ENCODE data around the gene IGFBP6.

DNA sequence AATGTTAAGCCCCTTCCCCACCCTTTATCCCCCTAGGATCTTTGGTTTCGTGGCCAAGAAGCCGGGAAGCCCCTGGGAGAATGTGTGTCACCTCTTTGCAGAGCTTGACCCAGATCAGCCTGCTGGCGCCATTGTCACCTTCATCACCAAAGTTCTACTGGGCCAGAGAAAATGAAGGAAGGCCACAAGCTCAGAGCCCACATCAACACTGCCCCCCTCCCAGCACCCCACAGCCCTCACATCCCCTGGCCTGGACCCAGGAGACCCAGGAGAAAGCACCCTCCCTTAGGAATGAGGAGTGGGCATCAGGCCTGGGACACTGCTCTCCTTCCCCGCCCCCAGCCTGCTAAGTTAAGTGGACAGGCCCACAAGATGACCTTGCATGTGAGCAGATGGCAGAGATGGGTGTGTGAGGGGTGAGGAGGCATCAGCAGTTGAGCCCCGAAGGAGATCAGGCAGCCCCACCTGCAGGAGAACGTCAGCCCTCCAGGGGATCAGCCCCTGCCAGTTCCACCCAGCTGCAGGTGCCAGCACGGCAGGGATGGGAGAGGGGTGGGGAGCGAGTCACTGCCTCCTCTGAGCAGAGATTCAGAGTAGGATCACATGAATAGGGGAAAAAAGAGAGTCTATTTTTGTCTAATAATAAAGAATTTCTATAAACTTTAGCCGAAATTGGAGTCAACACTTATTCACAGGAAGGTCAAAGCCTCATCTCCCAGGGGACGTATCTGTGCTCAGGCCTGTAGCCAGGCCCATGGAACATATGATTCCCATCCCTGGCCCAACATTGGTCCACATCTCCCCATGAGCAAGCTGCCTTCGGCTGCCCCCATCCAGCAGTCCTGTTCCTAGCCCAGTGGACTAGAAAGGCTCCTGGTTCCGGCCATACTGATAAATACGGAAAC lies 33.5 kb upstream of the IGFBP6 start:
- no peak for TF ChIP-seq POLR2A (IDR thresholded peaks at IDR 0.05)
- no peak for TF ChIP-seq EP300 (IDR thresholded peaks at IDR 0.05)
- TF ChIP-seq, protein P1, sequence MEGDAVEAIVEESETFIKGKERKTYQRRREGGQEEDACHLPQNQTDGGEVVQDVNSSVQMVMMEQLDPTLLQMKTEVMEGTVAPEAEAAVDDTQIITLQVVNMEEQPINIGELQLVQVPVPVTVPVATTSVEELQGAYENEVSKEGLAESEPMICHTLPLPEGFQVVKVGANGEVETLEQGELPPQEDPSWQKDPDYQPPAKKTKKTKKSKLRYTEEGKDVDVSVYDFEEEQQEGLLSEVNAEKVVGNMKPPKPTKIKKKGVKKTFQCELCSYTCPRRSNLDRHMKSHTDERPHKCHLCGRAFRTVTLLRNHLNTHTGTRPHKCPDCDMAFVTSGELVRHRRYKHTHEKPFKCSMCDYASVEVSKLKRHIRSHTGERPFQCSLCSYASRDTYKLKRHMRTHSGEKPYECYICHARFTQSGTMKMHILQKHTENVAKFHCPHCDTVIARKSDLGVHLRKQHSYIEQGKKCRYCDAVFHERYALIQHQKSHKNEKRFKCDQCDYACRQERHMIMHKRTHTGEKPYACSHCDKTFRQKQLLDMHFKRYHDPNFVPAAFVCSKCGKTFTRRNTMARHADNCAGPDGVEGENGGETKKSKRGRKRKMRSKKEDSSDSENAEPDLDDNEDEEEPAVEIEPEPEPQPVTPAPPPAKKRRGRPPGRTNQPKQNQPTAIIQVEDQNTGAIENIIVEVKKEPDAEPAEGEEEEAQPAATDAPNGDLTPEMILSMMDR (IDR thresholded peaks at IDR 0.05): no peak

All from stomach (tissue), 4 donors.